Subcutaneous abdominal adipose tissue (tissue), 5 donors: ENCODE measurements around the gene ZNF605.
"Not testable (repeated sequence)": the region's sequence is repeated elsewhere in the genome, so short reads cannot be mapped to it uniquely, and the experiment has no call there.

ENCODE experiments used
- H3K27ac ChIP-seq: one replicate; pipeline ENCODE4 v1.7.0; 2013; ENCODE audit warnings: low read depth, mild to moderate bottlenecking, inconsistent platforms, low read length, moderate library complexity
- H3K27me3 ChIP-seq, 5 donors: one replicate each; pipeline ENCODE4 v1.7.0; 2013; ENCODE audit warnings: low read length in 5 of 5, inconsistent platforms in 1 of 5; ENCODE audit not compliant: control insufficient read depth in 5 of 5, insufficient read depth in 4 of 5
- H3K36me3 ChIP-seq, 5 donors: one replicate each; pipeline ENCODE4 v1.7.0; 2013; ENCODE audit warnings: low read length in 5 of 5; ENCODE audit not compliant: control insufficient read depth in 5 of 5, insufficient read depth in 5 of 5
- H3K4me1 ChIP-seq, 5 donors: one replicate each; pipeline ENCODE4 v1.7.0; 2013; ENCODE audit warnings: low read length in 5 of 5, mild to moderate bottlenecking in 3 of 5, moderate library complexity in 1 of 5; ENCODE audit not compliant: control insufficient read depth in 5 of 5, insufficient read depth in 5 of 5
- H3K4me3 ChIP-seq, 5 donors: one replicate each; pipeline ENCODE4 v1.7.0; 2013; ENCODE audit warnings: low read length in 5 of 5, low read depth in 1 of 5
- H3K9ac ChIP-seq, 5 donors: one replicate each; pipeline ENCODE4 v1.7.0; 2013; ENCODE audit warnings: low read length in 5 of 5, mild to moderate bottlenecking in 4 of 5, moderate library complexity in 3 of 5
- H3K9me3 ChIP-seq, 5 donors: one replicate each; pipeline ENCODE4 v1.7.0; 2013; ENCODE audit warnings: low read length in 5 of 5; ENCODE audit not compliant: control insufficient read depth in 5 of 5
- donor health status: healthy.
- donor health status: healthy.
- donor health status: healthy.
- donor health status: healthy.
- donor health status: healthy.

Gene ZNF605

DNA sequence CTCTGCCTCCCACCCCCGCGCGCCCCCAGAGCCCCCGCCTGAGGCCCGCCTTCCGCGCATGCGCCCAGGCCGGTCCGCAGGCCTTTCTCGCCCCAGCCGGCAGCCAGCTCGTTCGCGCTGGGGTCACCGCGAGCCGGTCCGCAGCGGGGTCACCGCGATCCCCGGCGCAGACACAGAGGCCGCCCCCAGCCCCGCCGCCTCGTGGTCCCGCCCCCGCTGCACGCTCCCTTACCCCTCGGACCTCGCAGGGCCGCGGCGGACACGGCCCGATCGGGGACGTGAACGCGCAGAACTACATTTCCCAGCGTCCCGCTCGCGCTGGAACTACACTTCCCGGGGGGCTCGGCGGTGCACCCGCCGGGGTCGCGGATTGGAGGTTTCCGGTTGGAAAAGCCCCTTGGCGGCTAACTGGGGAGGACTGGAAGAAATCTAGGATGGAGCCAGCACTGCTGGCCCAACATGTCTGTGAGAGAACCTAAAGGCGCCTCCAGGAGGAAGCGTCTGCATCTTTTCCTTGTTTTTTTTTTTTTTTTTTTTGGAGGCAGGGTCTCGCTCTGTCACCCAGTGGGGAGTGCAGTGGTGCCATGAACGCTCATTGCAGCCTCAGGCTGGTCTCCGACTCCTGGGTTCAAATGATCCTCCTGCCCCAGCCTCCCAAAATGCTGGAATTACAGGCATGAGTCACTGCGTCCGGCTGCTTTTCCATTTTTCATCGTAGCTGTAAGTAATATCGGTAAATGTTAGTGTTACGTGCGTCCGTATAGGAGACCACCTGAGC, at the start of gene ZNF605:
TSS of gene ZNF605 (minus strand) at position 296 of the 778 bp plus-strand sequence. CDS start 10,671 bp downstream, outside the sequence.
- H3K27me3 ChIP-seq = no peaks in the 10 kb centered on the region
- H3K4me1 ChIP-seq = peaks cover 5 to 24% (median 23%) of the 10 kb centered on the region in 5 donors
- H3K9ac ChIP-seq = peak within 1 kb of the TSS; percentile 43 to 89 (median 81)
- peaks cover 0 to 8% (median 4%) of the 10 kb centered on the region in 5 donors for H3K36me3 ChIP-seq
- H3K9me3 ChIP-seq = peaks cover 4 to 26% (median 23%) of the 10 kb centered on the region in 5 donors
- peak within 1 kb of the TSS; percentile 84 to 99 (median 97) for H3K4me3 ChIP-seq
- peak within 1 kb of the TSS; percentile 85 for H3K27ac ChIP-seq

DNA sequence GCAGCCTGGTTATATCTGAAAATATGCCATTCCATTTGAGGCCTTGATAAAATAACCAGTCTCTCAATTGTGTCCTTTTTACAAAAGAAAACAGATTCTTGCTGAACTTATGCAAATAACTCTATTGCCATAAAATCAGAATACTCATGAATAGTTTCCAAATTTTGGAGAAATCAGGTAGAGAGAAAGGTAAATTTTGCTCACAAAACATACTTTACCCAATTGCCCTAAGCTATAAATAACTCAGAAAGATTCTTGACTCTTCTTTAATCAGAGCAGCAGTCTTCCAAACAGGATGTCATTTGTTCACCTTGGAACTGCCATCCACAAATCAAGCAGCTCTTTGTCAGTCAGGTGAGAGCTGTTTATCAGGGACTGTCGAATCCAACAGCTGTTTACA, 42.6 kb upstream of the ZNF605 start:
- H3K27me3 ChIP-seq = no peaks in the 10 kb centered on the region
- H3K9ac ChIP-seq = no peak overlapping the region
- H3K36me3 ChIP-seq = peaks cover 4 to 17% (median 13%) of the 10 kb centered on the region in 5 donors
- peaks cover 44 to 89% (median 86%) of the 10 kb centered on the region in 5 donors for H3K9me3 ChIP-seq
- H3K4me3 ChIP-seq = peak overlapping the region in 4 of 5 donors; percentile 16 to 43 (median 28)
- H3K27ac ChIP-seq = no peak overlapping the region
- no peaks in the 10 kb centered on the region for H3K4me1 ChIP-seq

DNA sequence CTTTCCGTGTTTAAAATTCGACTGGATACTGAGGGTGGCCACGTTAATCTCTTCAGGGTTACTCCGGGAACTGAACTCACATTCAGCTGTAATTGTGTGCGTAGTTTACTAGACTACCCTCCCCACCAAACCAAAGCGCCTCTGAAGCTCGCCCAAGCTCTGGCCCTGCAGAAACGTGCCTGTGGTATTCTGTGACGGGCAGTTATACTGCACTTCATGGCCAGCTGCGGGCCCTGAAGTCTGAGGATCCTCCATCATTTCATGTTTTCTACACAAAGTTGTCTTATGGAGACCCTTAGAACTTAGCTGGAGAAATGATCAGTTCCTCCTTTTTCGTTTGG, 30.7 kb upstream of the ZNF605 start:
- H3K4me1 ChIP-seq = peaks cover 5 to 21% (median 18%) of the 10 kb centered on the region in 5 donors
- peak overlapping the region; percentile 81 for H3K27ac ChIP-seq

DNA sequence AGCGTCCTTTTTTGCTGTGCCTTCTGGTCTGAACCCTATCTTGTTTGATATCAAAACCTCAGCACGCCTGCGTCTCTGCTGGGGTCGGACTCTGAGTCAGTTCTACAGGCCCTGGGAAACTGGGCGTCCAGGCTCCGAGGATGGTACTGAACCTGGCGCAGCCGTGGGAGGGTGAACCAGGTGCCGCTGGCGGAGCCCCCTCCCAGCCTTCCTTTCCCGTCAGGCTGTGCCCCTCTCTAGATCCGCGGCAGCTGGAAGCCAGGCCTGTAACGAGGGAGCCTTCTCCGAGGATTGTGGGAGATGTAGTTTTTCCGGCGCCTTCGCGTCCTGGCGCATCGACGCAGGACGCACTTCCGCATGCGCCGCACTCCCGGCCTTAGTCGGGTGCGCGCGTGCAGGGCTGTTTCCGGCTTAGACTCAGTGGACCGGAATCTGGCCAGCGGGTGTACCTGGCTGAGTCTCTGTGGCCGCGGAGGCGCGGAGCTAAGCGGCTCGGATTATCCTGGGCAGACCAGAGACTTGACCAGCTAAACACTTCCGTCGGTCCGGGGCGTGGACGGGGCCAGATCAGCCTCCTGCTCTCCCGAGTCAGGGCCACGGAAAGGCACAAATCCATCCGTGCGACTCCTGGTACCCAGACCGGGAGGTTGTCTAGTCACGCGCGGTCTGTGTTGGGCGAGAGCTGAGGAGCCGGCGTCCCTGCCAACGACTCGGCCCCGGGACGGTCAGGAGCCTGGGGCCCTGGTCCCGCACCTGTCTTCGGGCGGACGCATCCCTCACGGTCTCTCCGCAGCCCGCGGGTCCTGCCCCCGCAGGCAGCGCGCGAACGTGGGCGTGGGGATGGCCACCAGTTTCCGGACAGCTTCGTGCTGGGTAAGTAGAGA, 30.1 kb upstream of the ZNF605 start, which contains the start of gene ZNF26:
TSS of gene ZNF26 (plus strand) at position 367 of the 884 bp plus-strand sequence. CDS start at position 841, 474 bp downstream.
- Histone ChIP-seq H3K36me3 (peaks cover 2 to 11% (median 4%) of the 10 kb centered on the region in 5 donors), H3K27me3 (no peaks in the 10 kb centered on the region), H3K9ac (peak within 1 kb of the TSS; percentile 84 to 97 (median 92)), H3K9me3 (peaks cover 0 to 23% (median 14%) of the 10 kb centered on the region in 5 donors), H3K4me3 (peak within 1 kb of the TSS; percentile 85 to 99 (median 91)), H3K4me1 (peaks cover 5 to 21% (median 18%) of the 10 kb centered on the region in 5 donors), H3K27ac (peak within 1 kb of the TSS; percentile 81)

More for the DNA sequence above, 30.7 kb upstream of the ZNF605 start:
- peak overlapping the region; percentile 73 to 97 (median 92) for H3K9ac ChIP-seq
- no peaks in the 10 kb centered on the region for H3K27me3 ChIP-seq
- H3K4me3 ChIP-seq = peak overlapping the region; percentile 85 to 99 (median 91)
- peaks cover 0 to 28% (median 17%) of the 10 kb centered on the region in 5 donors for H3K9me3 ChIP-seq
- H3K36me3 ChIP-seq = peaks cover 2 to 11% (median 7%) of the 10 kb centered on the region in 5 donors

DNA sequence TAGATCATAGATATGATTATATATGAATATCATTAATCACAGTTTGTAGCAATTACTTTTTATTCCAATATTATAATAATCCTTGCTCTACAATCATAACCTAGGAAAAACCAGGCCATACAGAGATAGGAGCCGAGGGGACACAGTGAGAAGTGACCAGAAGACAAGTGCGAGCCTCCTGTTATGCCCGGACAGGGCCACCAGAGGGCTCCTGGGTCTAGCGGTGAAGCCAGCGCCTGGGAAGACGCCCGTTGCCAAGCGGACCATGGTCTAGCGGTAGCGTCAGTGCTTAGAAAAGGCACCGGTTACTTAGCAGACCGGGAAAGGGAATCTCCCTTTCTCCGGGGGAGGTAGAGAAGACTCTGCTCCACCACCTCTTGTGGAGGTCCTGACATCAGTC, 20.8 kb upstream of the ZNF605 start:
- not testable (repeated sequence) for H3K9ac ChIP-seq, H3K36me3 ChIP-seq, H3K4me1 ChIP-seq, H3K4me3 ChIP-seq, H3K27ac ChIP-seq, H3K27me3 ChIP-seq
- peaks cover 0 to 19% (median 5%) of the 10 kb centered on the region in 5 donors for H3K9me3 ChIP-seq

DNA sequence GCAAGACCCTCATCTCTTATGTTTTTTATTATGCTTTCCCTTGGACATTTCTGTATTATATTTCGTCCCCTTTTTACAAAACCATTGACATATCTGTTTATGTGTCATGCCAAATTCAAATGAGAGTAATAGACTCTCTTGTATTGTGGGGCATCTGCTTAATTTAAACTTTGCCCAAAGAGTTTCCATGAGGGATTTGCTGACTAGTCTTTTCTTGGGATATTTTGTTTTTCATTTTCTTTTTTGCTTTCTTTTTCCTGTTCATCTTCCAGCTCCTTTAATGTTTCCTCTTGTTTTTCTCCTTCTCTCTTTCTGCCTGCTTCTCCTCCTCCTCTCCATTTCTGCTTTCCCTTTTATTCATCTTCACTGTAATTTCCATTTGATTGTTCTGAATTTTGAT, 16.3 kb upstream of the ZNF605 start:
- Histone ChIP-seq H3K36me3 (peaks cover 0 to 7% (median 3%) of the 10 kb centered on the region in 5 donors), H3K9me3 (peaks cover 0 to 34% (median 17%) of the 10 kb centered on the region in 5 donors), H3K4me3 (no peak overlapping the region), H3K4me1 (no peaks in the 10 kb centered on the region), H3K27me3 (no peaks in the 10 kb centered on the region), H3K9ac (no peak overlapping the region), H3K27ac (no peak overlapping the region)

DNA sequence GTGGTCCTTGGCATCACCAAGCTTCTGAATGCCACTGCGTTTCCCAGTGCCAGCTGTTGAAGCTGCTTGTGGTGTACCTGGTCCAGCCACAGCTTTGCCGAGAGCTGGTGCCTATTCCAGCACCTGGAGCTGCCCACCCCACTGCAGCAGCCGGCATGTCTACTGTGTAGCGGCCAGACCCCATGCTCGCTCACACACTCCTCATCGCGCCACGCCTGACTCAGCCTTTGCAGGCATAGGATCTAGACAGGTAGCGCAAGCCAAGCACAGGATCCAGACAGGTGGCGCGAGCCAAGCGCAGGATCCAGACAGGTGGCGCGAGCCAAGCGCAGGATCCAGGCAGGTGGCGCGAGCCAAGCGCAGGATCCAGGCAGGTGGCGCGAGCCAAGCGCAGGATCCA, 11.6 kb upstream of the ZNF605 start:
- H3K36me3 ChIP-seq = peaks cover 0 to 19% (median 5%) of the 10 kb centered on the region in 5 donors
- H3K4me1 ChIP-seq = no peaks in the 10 kb centered on the region
- peaks cover 0 to 41% (median 20%) of the 10 kb centered on the region in 5 donors for H3K9me3 ChIP-seq
- H3K27ac ChIP-seq = no peak overlapping the region
- H3K9ac ChIP-seq = no peak overlapping the region
- peak overlapping the region in 1 of 5 donors; percentile 12 for H3K4me3 ChIP-seq
- no peaks in the 10 kb centered on the region for H3K27me3 ChIP-seq

DNA sequence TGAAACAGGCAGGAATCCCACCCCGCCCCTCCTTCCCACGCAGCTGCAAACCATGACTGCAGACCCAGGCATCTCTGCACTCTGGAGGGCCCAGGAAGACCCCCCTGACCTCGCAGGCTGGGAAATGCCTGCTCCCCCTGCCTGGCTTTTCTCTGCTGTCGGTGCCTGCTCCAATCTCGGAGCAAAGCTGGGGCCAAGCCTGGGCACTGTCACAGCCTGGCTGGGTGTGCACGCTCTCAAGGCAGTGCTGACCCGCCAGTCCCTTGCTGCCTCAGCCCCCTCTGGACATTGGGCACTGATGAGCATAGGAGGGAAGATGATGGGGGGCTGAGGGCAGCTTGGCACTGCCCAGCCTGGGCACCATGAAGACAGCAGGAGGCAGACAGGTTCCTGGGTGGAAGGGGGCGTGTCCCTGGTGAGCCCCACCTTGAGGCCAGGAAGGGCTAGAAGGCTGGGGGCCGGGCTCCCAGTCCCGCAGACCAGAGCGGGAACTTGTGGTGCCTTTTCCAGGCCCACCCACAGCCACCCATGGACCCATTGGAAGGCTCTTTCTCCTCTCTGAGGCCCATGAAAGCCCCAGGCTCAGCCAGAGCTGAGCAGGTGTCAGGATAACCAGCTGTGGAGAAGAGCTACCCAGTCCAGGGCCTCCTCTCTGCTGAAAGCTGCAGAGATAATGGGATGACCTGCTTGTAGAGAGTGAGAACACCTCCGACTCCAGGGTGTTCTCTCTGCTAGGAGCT, 10.7 kb upstream of the ZNF605 start:
- H3K9ac ChIP-seq = no peak overlapping the region
- H3K27me3 ChIP-seq = no peaks in the 10 kb centered on the region
- H3K27ac ChIP-seq = no peak overlapping the region
- peaks cover 0 to 19% (median 5%) of the 10 kb centered on the region in 5 donors for H3K36me3 ChIP-seq
- H3K4me3 ChIP-seq = peak overlapping the region in 1 of 5 donors; percentile 16
- no peaks in the 10 kb centered on the region for H3K4me1 ChIP-seq
- H3K9me3 ChIP-seq = peaks cover 0 to 41% (median 20%) of the 10 kb centered on the region in 5 donors

DNA sequence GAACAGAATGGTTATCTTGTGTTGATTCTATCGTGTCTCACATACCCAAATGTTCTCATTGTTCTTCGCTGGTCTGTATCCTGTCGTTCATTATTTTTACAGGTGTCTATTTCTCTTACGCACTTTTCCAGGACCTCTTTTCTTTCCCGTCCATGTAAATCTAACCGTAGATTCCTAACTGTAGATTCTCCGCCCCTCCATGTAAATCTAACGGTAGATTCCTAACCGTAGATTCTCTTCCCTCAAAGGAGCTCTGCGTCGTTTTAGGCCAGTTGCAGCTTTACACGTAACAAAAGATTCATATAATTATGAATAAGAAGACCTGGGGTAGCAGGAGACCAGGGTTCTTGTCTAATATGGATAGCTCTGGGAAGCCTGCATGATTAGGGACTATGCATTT, 9.7 kb upstream of the ZNF605 start:
- H3K36me3 ChIP-seq = peaks cover 0 to 19% (median 5%) of the 10 kb centered on the region in 5 donors
- no peak overlapping the region for H3K9ac ChIP-seq
- H3K27me3 ChIP-seq = no peaks in the 10 kb centered on the region
- H3K4me1 ChIP-seq = no peaks in the 10 kb centered on the region
- H3K9me3 ChIP-seq = peaks cover 0 to 38% (median 20%) of the 10 kb centered on the region in 5 donors
- H3K27ac ChIP-seq = no peak overlapping the region
- no peak overlapping the region for H3K4me3 ChIP-seq
